Measurements from ENCODE around the gene CYTIP.

GRCh38 chr2:157444641-157445040 is 752 bp upstream of the CYTIP start:
- no peak for TF ChIP-seq CTCF (IDR thresholded peaks at IDR 0.05)
- no peak for TF ChIP-seq MAX (IDR thresholded peaks at IDR 0.05; ENCODE audit: low read depth)
- no peak for TF ChIP-seq MXI1 (IDR thresholded peaks at IDR 0.05; ENCODE audit: low read depth, low read length)
- TF ChIP-seq ZBTB33 (IDR thresholded peaks at IDR 0.05; ENCODE audit: borderline replicate concordance, low read depth) = no peak

Data from SK-N-SH (cell line).